Measurements from ENCODE around the gene SLC35A2. TPM values are rescaled to one million over a fixed set of nuclear protein-coding genes. Genes with fewer than 3 reads are reported as not detected.

SLC35A2 gene
- total RNA-seq, 1 experiment from 2014 or later = 16.0 TPM

DNA sequence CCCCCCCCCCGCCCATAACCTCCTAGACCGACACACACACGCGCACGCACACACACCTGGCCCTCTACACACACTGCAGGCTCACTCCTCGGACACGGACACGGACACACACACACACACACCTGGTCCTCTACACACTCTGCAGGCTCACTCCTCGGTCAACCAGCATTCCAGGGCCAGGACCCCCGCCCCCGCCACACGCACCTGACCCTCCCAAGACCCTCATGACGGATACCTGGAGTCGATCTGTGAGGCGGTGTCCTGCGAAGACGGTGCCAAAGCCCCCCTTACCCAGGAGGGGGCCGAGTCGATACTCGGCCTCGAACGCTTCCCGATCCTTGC is 6.8 kb upstream of the SLC35A2 start:
- Histone ChIP-seq H3K4me1 (peaks cover 3% of the 10 kb centered on the region; the same call in 1 of the 2 replicates), H3K27ac (no peak overlapping the region), H3K9me3 (replicated peaks) (no peaks in the 10 kb centered on the region), H3K4me3 (peak overlapping the region; percentile 67), H3K36me3 (no peaks in the 10 kb centered on the region), H3K27me3 (no peaks in the 10 kb centered on the region)
- DNase-seq = no peak

DNA sequence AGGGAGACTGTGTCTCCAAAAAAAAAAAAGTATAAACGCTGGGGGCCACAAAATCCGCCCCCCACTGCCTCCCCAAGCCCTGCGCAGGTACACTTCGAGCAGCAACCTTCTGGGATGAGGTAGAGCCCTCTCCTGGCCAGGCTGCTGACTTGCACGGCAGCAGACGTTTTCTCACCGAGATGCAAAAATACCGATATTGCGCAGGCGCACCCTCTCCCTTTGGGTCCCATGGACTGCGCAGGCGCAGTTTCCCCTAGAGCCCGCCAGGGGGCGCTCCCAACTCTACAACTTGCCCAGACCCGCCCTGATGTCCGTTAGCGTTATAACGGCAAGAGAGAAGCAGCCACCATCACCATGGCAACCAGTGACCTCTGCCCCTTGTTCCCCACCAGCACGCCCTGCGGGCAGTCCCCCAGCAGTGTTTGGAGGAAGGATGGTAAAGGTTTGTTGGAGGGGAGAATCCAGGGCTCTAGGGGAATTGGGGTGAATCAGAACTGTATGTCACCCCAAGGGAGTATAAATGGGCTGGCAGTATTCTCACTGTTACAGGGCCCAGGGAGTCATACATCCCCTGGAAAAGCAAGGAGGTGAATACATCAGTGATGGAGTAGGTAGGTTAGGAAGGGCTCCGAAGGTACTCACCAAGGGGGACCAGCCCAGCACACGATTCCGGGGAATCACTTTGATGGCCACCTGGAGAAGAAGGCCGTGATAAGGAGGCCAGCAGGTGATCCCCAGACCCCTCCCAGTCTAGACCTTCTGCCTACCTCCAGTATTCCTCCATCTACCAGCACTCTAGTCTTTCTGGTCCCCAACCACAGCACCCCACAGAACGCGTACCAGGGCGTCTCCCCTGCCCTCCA is 5.9 kb upstream of the SLC35A2 start:
- peak; percentile 79 to 86 for DNase-seq
- H3K4me3 ChIP-seq = no peak overlapping the region
- H3K9me3 ChIP-seq (replicated peaks) = no peaks in the 10 kb centered on the region
- no peaks in the 10 kb centered on the region for H3K27me3 ChIP-seq
- no peak overlapping the region for H3K27ac ChIP-seq
- H3K4me1 ChIP-seq = peaks cover 3% of the 10 kb centered on the region; the same call in 1 of the 2 replicates
- no peaks in the 10 kb centered on the region for H3K36me3 ChIP-seq

DNA sequence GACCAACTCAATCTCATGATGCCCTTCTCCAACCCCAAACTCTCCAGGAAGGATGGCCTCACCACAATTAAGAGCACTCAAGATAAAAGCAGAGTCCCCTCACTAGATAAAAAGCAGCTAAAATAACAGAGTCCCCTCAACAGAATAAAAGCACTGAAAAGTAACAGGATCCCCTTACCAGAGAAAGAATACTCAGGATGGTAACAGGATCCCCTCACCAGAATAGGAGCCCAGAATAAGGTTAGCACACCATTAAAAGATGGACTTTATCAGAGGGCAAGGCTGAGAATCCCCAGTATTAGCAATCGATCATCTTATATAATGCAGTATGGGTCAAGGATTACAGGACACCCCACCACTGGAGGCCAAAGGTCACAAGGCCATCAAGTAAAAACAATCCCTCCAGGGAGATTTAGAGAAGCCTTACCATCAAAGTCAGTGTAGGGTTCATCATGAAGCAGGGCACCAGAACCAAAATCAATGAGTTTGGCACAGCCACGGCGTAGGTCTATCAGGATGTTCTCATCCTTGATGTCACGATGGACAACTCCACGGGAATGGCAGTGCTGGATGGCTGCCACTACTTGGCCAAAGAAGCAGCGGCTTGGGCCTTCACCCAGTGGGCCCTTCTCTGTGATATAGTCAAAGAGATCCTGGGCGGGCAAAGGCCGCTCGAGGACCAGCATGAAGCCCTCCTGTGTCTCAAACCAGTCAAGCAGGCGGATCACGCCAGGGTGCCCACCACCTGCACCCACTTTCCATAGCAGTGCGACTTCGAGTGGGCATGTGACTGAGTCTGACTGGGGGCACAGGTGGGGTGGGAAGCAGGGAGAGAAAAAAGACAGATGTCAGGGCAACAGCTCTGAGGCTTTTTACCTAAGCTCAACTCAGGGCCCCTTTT is 3.4 kb upstream of the SLC35A2 start:
- H3K9me3 ChIP-seq (replicated peaks) = no peaks in the 10 kb centered on the region
- no peak overlapping the region for H3K27ac ChIP-seq
- H3K36me3 ChIP-seq = no peaks in the 10 kb centered on the region
- no peak for DNase-seq
- no peak overlapping the region for H3K4me3 ChIP-seq
- H3K4me1 ChIP-seq = peaks cover 3% of the 10 kb centered on the region; the same call in 1 of the 2 replicates
- H3K27me3 ChIP-seq = no peaks in the 10 kb centered on the region

DNA sequence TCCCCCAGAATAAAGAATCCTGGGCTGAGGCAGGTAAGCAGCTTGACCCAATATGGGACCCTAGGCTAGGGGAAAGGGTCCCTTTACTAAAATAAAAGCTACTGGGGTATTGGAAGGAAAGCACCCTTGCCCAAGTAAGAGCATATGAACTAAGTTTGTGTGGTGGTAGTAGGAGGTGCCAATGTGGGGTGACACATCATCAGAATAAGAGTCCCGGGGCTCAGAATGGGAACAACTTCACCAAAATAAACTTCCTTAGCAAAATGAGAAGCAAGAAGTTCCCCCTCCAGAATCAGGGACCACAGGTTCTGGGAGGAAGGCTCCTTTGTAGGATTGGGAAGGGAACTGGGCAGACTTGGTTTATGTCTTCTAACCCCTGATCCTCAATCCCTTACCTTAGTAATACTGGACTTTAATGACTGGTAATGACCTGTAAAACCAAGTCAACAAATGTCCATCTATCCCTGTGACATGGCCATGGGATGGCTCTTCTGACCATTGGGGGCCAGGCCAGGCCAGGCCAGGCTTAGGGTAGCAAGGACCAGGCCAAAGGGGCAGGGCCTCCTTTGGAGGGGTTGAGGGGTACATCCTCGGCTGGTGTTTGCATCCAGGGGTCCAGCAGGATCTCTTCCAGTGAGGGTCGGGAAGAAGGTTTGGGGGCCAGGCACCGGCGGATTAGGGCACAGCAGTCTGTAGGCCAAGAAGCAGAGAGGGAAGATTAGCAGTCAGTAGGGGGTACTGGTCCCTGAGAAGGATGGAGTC is 2.3 kb upstream of the SLC35A2 start:
- Histone ChIP-seq H3K27ac (no peak overlapping the region), H3K4me1 (peaks cover 3% of the 10 kb centered on the region; the same call in 1 of the 2 replicates), H3K36me3 (no peaks in the 10 kb centered on the region), H3K27me3 (no peaks in the 10 kb centered on the region), H3K4me3 (no peak overlapping the region), H3K9me3 (replicated peaks) (no peaks in the 10 kb centered on the region)
- DNase-seq = no peak

DNA sequence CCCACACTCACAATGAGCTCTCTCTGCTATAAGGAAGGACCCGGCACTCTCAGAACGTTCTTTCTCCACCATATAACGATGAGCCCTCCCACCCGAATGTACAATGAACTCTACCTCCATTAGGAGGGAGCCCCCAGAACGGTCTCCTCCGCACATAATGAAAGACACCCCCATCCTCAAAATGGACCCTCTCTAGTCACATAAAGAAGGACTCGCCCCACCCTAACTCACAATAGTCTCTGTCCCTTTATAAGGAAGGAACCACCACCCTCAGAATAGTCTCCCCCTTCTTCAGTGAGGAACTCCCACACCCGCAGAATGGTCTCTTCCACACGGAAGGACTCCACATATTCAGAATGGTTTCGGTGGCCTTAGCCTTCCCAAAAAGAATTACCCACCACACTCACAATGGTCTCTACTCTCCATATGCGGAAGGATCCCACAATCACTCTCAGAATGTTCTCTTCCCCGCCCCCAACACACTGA is 477 bp downstream of the SLC35A2 start:
- no peaks in the 10 kb centered on the region for H3K4me1 ChIP-seq
- H3K27me3 ChIP-seq = no peaks in the 10 kb centered on the region
- DNase-seq = no peak
- no peaks in the 10 kb centered on the region for H3K9me3 ChIP-seq (replicated peaks)
- peak overlapping the region; percentile 68 for H3K4me3 ChIP-seq
- no peaks in the 10 kb centered on the region for H3K36me3 ChIP-seq
- H3K27ac ChIP-seq = peak overlapping the region; percentile 10

DNA sequence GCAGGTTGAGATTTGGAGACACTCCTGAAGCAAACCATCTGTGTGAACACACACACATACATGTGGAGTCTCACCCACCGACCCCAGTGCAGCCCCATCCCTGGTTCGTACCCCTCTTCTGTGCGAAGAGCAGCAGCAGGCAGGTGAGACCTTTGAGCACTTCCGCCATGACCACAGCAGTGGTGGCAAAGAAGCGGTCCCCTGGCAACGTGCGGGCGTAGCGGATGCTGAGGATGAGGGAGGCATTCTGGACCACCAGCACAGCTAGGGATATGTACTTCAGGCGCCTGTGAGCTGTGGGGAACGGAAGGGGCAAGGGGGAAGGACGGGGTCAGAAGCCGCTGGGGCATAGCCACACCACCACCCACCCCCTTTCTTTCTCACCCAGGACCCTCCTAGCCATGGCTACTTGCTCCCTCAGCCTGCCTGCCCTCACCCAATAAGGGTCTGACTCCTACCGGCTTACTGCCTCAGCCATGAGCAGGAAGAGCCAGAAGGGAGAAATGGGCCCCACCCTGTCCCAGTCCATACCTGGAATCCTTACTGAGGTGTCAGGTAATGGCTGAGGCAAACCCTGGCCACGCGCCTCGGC is 1.6 kb downstream of the SLC35A2 start:
- H3K27ac ChIP-seq = no peak overlapping the region
- DNase-seq = no peak
- H3K4me3 ChIP-seq = no peak overlapping the region
- H3K27me3 ChIP-seq = no peaks in the 10 kb centered on the region
- no peaks in the 10 kb centered on the region for H3K36me3 ChIP-seq
- H3K9me3 ChIP-seq (replicated peaks) = no peaks in the 10 kb centered on the region
- no peaks in the 10 kb centered on the region for H3K4me1 ChIP-seq

DNA sequence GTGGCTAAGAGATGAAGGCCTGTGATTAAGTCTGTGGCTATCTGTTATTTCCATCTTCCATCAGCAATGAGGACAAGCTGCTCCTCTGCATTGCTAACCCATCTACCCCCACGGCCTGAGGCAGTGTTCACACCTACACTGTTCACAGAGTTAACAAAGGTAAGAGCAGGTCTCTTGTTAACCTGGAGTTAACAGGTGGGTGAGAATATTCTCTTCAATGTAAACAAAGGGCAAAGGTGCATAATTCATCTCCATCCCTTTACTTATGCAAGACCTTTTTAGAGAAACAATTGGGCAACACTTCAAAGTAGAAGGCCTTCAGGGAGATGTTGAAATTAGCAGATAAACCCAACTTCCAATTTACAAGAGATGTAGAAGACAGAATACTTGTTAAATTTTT is 2.8 kb downstream of the SLC35A2 start:
- H3K4me3 ChIP-seq = no peak overlapping the region
- H3K36me3 ChIP-seq = no peaks in the 10 kb centered on the region
- H3K9me3 ChIP-seq (replicated peaks) = no peaks in the 10 kb centered on the region
- no peak overlapping the region for H3K27ac ChIP-seq
- no peak for DNase-seq
- H3K4me1 ChIP-seq = no peaks in the 10 kb centered on the region
- H3K27me3 ChIP-seq = no peaks in the 10 kb centered on the region

- H3K27ac ChIP-seq = no peak overlapping the region
- no peaks in the 10 kb centered on the region for H3K36me3 ChIP-seq
- H3K4me1 ChIP-seq = no peaks in the 10 kb centered on the region
- DNase-seq = no peak
- H3K4me3 ChIP-seq = no peak overlapping the region
- H3K9me3 ChIP-seq (replicated peaks) = no peaks in the 10 kb centered on the region
- no peaks in the 10 kb centered on the region for H3K27me3 ChIP-seq
These were observed 6.2 kb downstream of the SLC35A2 start for GRCh38 chrX:48905090-48905790.

DNA sequence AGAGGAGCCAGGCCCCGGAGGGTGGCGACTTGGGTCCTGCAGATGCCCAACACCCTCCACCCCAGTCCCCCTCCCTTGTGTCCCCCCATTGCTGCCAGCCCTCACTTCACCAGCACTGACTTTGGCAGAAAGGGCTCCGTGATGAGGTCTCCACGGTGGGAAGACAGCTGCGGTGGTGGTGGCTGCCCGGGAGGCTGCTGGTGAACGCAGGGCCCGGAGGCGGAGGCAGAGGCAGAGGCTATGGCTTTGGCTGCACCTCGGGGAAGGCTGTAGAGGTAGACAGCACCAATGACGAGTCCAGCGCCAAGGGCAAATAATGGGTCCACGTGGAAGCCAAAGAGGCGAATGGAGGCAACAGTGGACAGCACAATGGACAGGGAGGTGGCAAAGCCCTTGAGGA is 6.8 kb downstream of the SLC35A2 start:
- H3K27ac ChIP-seq = no peak overlapping the region
- H3K9me3 ChIP-seq (replicated peaks) = no peaks in the 10 kb centered on the region
- H3K4me1 ChIP-seq = no peaks in the 10 kb centered on the region
- H3K4me3 ChIP-seq = no peak overlapping the region
- no peaks in the 10 kb centered on the region for H3K27me3 ChIP-seq
- DNase-seq = no peak
- no peaks in the 10 kb centered on the region for H3K36me3 ChIP-seq

GRCh38 chrX:48904180-48904579 is 7.3 kb downstream of the SLC35A2 start:
- Histone ChIP-seq H3K4me1 (no peaks in the 10 kb centered on the region), H3K27me3 (no peaks in the 10 kb centered on the region), H3K27ac (no peak overlapping the region), H3K36me3 (no peaks in the 10 kb centered on the region), H3K9me3 (replicated peaks) (no peaks in the 10 kb centered on the region), H3K4me3 (no peak overlapping the region)
- no peak for DNase-seq

DNA sequence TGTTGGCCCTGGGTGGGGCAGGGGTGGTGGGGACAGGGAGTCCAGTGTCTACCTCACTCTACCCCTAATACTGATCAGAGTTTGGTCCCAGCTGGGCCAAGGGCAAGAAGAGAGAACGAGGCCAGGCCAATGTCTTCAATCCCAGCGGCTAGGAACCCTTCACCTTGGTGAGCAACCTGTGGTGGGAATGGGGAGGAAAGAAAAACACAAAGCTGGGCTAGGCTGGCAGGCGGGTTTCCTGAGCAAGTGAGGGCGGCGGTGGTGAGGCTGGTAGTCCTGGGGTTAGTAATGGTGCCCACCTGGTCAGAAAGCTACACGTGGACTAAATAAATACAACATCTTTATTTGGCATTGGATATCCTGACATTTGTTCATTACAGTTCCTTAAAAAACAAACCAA is 8.2 kb downstream of the SLC35A2 start:
- no peaks in the 10 kb centered on the region for H3K36me3 ChIP-seq
- H3K27ac ChIP-seq = no peak overlapping the region
- no peak overlapping the region for H3K4me3 ChIP-seq
- no peaks in the 10 kb centered on the region for H3K9me3 ChIP-seq (replicated peaks)
- H3K27me3 ChIP-seq = no peaks in the 10 kb centered on the region
- no peak for DNase-seq
- no peaks in the 10 kb centered on the region for H3K4me1 ChIP-seq

DNA sequence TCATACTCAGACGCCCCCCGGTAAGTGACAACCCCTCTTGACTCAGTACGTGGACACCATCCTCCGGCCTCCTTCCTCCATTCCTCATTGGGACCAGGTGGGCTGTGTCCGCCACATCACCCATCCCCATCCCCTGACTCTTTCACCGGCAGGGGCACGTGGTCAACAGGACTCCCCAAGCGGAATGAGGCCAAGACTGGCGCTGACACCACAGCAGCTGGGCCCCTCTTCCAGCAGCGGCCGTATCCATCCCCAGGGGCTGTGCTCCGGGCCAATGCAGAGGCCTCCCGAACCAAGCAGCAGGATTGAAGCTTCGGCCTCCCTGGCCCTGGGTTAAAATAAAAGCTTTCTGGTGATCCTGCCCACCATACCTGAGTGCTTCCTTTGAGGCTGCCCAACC is 8.7 kb downstream of the SLC35A2 start:
- Histone ChIP-seq H3K4me3 (no peak overlapping the region), H3K27me3 (no peaks in the 10 kb centered on the region), H3K4me1 (no peaks in the 10 kb centered on the region), H3K27ac (no peak overlapping the region), H3K9me3 (replicated peaks) (no peaks in the 10 kb centered on the region), H3K36me3 (no peaks in the 10 kb centered on the region)
- DNase-seq = no peak

DNA sequence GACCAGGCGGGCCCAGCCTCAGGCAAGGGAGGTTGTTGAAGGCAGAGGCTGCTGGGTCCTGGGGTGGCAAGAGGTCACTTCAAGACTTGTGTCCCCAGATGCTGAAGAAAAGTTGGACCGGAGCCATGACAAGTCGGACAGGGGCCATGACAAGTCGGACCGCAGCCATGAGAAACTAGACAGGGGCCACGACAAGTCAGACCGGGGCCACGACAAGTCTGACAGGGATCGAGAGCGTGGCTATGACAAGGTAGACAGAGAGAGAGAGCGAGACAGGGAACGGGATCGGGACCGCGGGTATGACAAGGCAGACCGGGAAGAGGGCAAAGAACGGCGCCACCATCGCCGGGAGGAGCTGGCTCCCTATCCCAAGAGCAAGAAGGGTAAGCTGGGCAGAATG is 9.3 kb downstream of the SLC35A2 start:
- DNase-seq = no peak
- Histone ChIP-seq H3K36me3 (no peaks in the 10 kb centered on the region), H3K4me1 (no peaks in the 10 kb centered on the region), H3K4me3 (no peak overlapping the region), H3K27me3 (no peaks in the 10 kb centered on the region), H3K9me3 (replicated peaks) (no peaks in the 10 kb centered on the region), H3K27ac (no peak overlapping the region)

DNA sequence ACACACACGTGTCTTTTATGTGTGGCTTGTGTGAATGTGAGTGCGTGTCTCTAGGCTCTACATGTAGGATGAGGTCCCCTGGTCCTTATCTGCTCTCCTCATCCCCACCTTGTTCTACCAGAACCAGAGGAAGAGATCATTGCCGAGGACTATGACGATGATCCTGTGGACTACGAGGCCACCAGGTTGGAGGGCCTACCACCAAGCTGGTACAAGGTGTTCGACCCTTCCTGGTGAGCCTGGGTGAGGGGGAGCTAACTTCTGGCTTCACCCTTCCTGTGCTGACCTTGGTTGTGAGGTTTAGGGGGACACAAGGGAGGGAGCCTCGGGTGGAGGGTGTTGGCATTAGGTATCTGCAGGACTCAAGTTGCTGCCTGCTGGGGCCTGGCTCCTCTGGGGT is 10.4 kb downstream of the SLC35A2 start:
- no peak overlapping the region for H3K27ac ChIP-seq
- H3K4me3 ChIP-seq = no peak overlapping the region
- no peaks in the 10 kb centered on the region for H3K36me3 ChIP-seq
- no peak for DNase-seq
- no peaks in the 10 kb centered on the region for H3K9me3 ChIP-seq (replicated peaks)
- no peaks in the 10 kb centered on the region for H3K27me3 ChIP-seq
- H3K4me1 ChIP-seq = no peaks in the 10 kb centered on the region
